ENCODE measurements around the gene DNAJB2.

DNAJB2 gene

DNA sequence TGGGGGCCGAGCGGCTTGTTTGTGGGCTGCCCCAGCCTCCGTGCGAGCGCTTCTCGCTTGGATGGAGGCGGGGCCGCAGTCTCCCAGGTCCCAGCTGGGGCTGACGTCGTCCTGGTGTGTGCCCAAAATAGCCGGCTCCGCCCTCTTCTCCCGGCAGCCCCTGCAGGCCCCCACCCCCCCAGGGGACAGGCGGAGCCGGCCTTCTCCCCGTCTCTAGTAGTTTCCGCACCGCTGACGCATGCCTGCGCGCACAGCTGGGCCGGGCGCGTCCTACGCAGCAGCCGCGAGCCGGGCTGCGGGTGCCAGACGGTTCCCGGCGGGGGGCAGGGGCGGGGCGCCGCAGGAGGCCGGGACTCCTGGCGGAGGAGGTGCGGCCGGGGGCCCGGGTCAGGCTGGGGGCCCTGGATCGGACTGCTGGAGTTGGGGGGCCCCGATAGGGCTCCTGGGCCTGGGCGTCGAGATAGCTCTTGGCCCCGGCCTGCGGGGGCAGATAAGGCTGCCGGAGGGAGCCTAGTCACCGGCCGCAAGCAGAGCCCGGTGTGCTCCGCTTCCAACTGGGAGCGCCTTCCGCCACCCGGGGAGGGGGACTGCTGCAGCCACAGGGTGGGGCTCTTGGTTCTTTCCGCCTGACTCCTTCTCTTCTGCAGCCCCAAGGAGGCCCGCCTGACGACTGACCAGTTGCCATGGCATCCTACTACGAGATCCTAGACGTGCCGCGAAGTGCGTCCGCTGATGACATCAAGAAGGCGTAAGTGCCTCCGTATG lies at the start of gene DNAJB2:
Gene DNAJB2 (plus strand): TSS at position 216 of the 765 bp plus-strand sequence. CDS start 468 bp downstream, at position 684.
- TF ChIP-seq, protein P1, sequence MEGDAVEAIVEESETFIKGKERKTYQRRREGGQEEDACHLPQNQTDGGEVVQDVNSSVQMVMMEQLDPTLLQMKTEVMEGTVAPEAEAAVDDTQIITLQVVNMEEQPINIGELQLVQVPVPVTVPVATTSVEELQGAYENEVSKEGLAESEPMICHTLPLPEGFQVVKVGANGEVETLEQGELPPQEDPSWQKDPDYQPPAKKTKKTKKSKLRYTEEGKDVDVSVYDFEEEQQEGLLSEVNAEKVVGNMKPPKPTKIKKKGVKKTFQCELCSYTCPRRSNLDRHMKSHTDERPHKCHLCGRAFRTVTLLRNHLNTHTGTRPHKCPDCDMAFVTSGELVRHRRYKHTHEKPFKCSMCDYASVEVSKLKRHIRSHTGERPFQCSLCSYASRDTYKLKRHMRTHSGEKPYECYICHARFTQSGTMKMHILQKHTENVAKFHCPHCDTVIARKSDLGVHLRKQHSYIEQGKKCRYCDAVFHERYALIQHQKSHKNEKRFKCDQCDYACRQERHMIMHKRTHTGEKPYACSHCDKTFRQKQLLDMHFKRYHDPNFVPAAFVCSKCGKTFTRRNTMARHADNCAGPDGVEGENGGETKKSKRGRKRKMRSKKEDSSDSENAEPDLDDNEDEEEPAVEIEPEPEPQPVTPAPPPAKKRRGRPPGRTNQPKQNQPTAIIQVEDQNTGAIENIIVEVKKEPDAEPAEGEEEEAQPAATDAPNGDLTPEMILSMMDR (conservative IDR thresholded peaks at IDR 0.05; ENCODE audit: low read depth, low read length): peak; percentile 14
- DNase-seq (ENCODE audit: low read depth): peak; percentile 92
- peak within 1 kb of the TSS; percentile 55 for H3K4me3 ChIP-seq (ENCODE audit: low read length)

DNA sequence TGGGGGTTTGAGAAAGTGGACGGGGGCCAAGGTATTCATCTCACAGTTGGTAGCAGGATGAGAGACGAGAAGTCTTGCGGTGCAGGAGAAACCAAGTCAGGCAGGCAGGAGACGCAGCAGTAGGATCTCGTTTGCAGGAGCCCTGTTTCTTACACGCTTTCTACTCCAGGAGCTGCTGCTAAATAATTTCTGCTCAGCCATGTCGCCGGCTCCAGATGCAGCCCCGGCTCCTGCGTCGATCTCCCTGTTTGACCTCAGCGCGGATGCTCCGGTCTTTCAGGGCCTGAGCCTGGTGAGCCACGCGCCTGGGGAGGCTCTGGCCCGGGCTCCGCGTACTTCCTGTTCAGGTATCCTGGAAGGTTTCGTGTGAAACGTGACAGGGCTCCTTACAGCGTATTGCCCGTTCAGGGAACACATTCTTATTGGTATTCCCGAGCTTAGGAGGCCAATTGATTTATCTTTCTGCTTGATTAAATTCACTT lies 49.1 kb upstream of the DNAJB2 start:
- peak overlapping the region; percentile 87 for H3K4me3 ChIP-seq (ENCODE audit: low read length)
- TF ChIP-seq, protein P1 (conservative IDR thresholded peaks at IDR 0.05; ENCODE audit: low read depth, low read length): no peak
- no peak for DNase-seq (ENCODE audit: low read depth)

GRCh38 chr2:219234331-219234730 lies 44.8 kb upstream of the DNAJB2 start:
- H3K4me3 ChIP-seq (ENCODE audit: low read length): no peak overlapping the region
- no peak for DNase-seq (ENCODE audit: low read depth)
- TF ChIP-seq, protein P1 (conservative IDR thresholded peaks at IDR 0.05; ENCODE audit: low read depth, low read length): no peak

DNA sequence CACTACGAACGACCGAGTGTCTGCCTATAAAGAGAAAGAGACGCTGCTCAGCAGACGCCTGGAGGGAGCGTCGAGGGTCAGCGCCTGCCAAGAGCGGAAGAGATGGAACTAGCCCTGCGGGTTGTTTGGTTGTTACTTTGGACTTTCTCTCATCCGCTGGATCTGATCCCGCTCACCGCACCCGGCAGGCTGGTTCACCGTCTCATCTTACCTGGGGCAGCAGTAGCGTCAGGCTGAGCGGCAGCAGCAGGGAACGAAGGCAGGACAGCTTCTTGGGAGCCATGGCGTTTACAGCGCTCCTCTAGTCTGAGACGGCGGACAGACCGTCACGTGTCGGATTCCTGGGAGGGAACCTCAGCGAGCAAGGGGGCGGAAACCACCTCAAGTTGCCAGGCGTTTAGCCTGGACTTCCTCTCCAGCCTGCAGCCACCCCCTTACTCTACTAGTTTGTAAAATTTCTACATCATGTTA lies 35.8 kb upstream of the DNAJB2 start:
- DNase-seq (ENCODE audit: low read depth): no peak
- peak overlapping the region; percentile 11 for H3K4me3 ChIP-seq (ENCODE audit: low read length)
- TF ChIP-seq, protein P1 (conservative IDR thresholded peaks at IDR 0.05; ENCODE audit: low read depth, low read length): no peak

- TF ChIP-seq, protein P1 (conservative IDR thresholded peaks at IDR 0.05; ENCODE audit: low read depth, low read length): no peak
- DNase-seq (ENCODE audit: low read depth): no peak
- peak overlapping the region; percentile 92 for H3K4me3 ChIP-seq (ENCODE audit: low read length)
Observed at GRCh38 chr2:219244789-219245147, 34.4 kb upstream of the DNAJB2 start.

DNA sequence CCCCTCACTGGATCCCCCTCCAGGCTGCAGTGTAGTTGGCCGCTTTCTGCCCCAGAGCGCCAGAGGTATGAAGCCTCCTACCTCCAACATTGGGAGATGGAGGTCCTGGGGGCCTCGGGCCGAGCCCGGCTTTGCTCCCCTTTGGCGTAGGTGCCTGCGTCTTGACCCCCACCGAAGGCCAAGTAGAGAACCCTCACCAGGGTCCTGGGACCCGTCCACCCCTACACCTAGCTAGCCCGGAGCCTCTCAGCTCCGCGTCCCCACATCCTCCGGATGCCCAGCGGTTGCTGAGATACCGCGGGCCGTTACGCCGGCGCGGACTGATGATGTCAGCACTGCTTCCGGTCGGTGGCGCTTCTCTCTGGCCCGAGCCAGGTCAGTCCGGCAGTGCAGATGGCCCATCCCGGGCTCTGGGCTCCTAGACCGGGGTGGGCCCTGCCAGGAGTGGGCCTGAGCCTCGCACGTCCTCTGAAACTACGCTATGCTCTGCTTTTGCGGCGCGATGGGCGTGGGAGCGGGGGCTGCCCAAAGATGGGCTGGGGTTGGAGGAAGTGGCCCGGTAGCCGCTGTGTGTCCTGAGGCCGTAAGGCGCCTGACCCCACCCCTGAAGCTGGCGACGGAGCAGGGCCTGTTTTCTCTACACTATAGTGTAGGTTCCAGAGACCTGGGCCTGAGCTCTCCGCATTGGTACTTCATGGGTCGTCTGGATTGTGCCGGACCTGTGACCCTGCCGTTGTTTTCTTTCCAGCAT lies 33.8 kb upstream of the DNAJB2 start, which contains the start of the genes GLB1L and STK16:
Gene GLB1L (minus strand): TSS at position 297 of the 751 bp plus-strand sequence. CDS start 1,871 bp downstream, outside the sequence.
Gene STK16 (plus strand): TSS at position 332 of the 751 bp plus-strand sequence. CDS start 521 bp downstream, outside the sequence.
- peak; percentile 70 for DNase-seq (ENCODE audit: low read depth)
- TF ChIP-seq, protein P1 (conservative IDR thresholded peaks at IDR 0.05; ENCODE audit: low read depth, low read length): no peak
- H3K4me3 ChIP-seq (ENCODE audit: low read length): peak within 1 kb of the TSS; percentile 92
